ENCODE measurements around the gene BRD2.
"Not testable (repeated sequence)": the region's sequence is repeated elsewhere in the genome, so short reads cannot be mapped to it uniquely, and the experiment has no call there.

BRD2 gene

GRCh38 chr6:32968093-32968866, at the start of gene BRD2:
TSS of gene BRD2 (plus strand) at chr6:32968594. CDS start at chr6:32972899, 4,305 bp downstream.
- DNase-seq, result peak; percentile 62

GRCh38 chr6:32920715-32921114, 47.7 kb upstream of the BRD2 start:
- DNase-seq, result no peak

- no peak for DNase-seq
These were observed 46.3 kb upstream of the BRD2 start for GRCh38 chr6:32922083-32922482.

GRCh38 chr6:32931211-32931610, 37.2 kb upstream of the BRD2 start:
- DNase-seq, result no peak

- no peak for DNase-seq
These were observed 36.1 kb upstream of the BRD2 start for GRCh38 chr6:32932132-32932868.

GRCh38 chr6:32933661-32934085, 34.7 kb upstream of the BRD2 start:
- no peak for DNase-seq

GRCh38 chr6:32935551-32936238, 32.7 kb upstream of the BRD2 start:
- no peak for DNase-seq

- DNase-seq, result no peak
These were observed 31.9 kb upstream of the BRD2 start for GRCh38 chr6:32936239-32937152.

GRCh38 chr6:32937230-32937633, 31.2 kb upstream of the BRD2 start:
- DNase-seq, result no peak

- DNase-seq, result no peak
These were observed 29.9 kb upstream of the BRD2 start for GRCh38 chr6:32938494-32938893.

GRCh38 chr6:32940656-32941213, 27.7 kb upstream of the BRD2 start, which contains the start of gene HLA-DMB:
TSS of gene HLA-DMB (minus strand) at chr6:32941028. CDS start at chr6:32940807, 221 bp downstream.
- no peak for DNase-seq

GRCh38 chr6:32941214-32941768, 27.1 kb upstream of the BRD2 start:
- DNase-seq, result no peak

- DNase-seq, result not testable (repeated sequence)
These were observed 25.8 kb upstream of the BRD2 start for GRCh38 chr6:32942555-32943123.

GRCh38 chr6:32943864-32944649, 24.3 kb upstream of the BRD2 start:
- no peak for DNase-seq

- no peak for DNase-seq
These were observed 23.2 kb upstream of the BRD2 start for GRCh38 chr6:32945108-32945760.

- no peak for DNase-seq
These were observed 22.4 kb upstream of the BRD2 start for GRCh38 chr6:32945953-32946352.

GRCh38 chr6:32946893-32947292, 21.5 kb upstream of the BRD2 start:
- no peak for DNase-seq

GRCh38 chr6:32947552-32948465, 20.6 kb upstream of the BRD2 start:
- DNase-seq, result no peak

GRCh38 chr6:32949113-32949512, 19.3 kb upstream of the BRD2 start:
- no peak for DNase-seq

All from NCI-H187 treated with DMSO at 0.1 percent for 48 hours (cell line).